GM12873 (cell line): ENCODE data around the gene RHEB.

ENCODE experiments used
- TF ChIP-seq, protein P1 (sequence below): IDR thresholded peaks from 2 replicates; pipeline ENCODE4 v1.5.1; 2012; ENCODE audit warnings: low read depth, mild to moderate bottlenecking, moderate library complexity, low read length, control low read depth; ENCODE audit not compliant: insufficient read depth; ENCODE audit errors: missing control alignments

The RHEB gene

GRCh38 chr7:151435971-151436370 lies 83.7 kb downstream of the RHEB start:
- TF ChIP-seq, protein P1, sequence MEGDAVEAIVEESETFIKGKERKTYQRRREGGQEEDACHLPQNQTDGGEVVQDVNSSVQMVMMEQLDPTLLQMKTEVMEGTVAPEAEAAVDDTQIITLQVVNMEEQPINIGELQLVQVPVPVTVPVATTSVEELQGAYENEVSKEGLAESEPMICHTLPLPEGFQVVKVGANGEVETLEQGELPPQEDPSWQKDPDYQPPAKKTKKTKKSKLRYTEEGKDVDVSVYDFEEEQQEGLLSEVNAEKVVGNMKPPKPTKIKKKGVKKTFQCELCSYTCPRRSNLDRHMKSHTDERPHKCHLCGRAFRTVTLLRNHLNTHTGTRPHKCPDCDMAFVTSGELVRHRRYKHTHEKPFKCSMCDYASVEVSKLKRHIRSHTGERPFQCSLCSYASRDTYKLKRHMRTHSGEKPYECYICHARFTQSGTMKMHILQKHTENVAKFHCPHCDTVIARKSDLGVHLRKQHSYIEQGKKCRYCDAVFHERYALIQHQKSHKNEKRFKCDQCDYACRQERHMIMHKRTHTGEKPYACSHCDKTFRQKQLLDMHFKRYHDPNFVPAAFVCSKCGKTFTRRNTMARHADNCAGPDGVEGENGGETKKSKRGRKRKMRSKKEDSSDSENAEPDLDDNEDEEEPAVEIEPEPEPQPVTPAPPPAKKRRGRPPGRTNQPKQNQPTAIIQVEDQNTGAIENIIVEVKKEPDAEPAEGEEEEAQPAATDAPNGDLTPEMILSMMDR = no peak

GRCh38 chr7:151435103-151435916 lies 84.4 kb downstream of the RHEB start:
- TF ChIP-seq, protein P1 = no peak

GRCh38 chr7:151434549-151434948 lies 85.1 kb downstream of the RHEB start:
- TF ChIP-seq, protein P1 = no peak

DNA sequence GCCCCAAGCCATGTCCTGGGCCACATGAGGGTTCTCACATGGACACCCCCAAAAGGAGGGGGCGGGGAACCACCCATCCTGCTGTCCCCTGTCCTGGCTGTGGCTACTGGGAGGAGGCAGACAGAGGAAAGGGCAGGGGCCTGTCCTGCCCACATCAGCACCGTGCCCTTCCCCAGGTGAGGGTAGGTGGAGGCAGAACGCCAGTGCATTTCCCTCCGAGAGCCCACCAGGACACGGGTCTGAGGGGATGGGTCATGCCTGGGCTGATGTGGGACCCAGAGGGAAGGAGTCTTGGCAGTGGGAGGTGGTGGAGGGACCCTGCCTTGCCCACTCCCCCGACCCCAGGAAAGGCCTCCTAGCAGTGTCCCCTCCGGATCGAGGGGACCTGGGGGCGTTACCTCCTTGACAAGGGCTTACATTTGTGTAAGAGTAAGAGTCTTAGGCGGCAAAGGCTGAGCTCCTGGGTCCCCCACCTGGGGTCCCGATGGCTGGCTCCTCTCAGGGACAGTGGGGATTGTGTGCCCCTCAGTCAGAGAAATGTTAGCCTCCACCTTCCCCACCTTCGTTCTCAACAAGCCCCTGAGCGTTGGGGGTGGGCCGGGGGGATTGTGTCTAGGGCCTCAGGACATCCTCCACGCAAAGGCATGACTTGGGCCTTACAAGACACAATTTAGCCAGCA lies 85.8 kb downstream of the RHEB start:
- TF ChIP-seq, protein P1 = no peak

GRCh38 chr7:151432658-151433521 lies 86.8 kb downstream of the RHEB start:
- TF ChIP-seq, protein P1 = peak; percentile 72

DNA sequence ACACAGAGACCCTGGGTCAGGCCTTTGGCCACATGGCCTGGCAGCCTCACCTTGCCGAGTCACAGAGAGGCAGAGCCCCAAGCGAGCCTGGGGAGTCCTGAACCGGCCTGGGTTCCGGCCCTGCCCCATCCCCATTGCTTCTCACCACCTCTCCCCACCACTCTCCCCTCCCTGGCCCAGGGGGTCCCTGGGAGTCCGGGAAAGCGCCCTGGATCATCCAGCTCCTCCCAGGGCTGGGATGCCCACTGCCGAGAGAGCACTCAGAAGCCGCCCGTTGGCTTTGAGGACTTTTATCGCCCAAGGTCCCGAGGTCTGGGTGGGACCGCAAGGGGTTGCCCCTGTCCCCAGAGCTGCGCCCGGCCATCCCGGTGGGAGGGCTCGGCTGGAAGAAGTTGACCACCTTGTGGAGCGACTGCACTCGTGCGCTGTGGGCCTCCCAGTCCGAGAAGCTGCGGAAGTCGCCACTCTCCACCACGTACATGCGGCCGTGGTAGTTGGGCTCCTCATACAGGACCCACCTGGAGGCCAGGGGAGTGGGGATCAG lies 87.9 kb downstream of the RHEB start:
- TF ChIP-seq, protein P1 = no peak
